ENCODE results near the gene ZNF302.
"Not testable (repeated sequence)": the region's sequence is repeated elsewhere in the genome, so short reads cannot be mapped to it uniquely, and the experiment has no call there.

Gene ZNF302

GRCh38 chr19:34669305-34669704 lies 8.2 kb upstream of the ZNF302 start:
- DNase-seq (ENCODE audit: extremely low read depth in 1 of 2, low read depth in 1 of 2): no peak

- no peak for DNase-seq (ENCODE audit: extremely low read depth in 1 of 2, low read depth in 1 of 2)
Measured at GRCh38 chr19:34671972-34672371, 5.5 kb upstream of the ZNF302 start.

- no peak for DNase-seq (ENCODE audit: extremely low read depth in 1 of 2, low read depth in 1 of 2)
Measured at GRCh38 chr19:34673590-34673989, 3.9 kb upstream of the ZNF302 start.

GRCh38 chr19:34675250-34675649 lies 2.2 kb upstream of the ZNF302 start:
- no peak for DNase-seq (ENCODE audit: extremely low read depth in 1 of 2, low read depth in 1 of 2)

- no peak for DNase-seq (ENCODE audit: extremely low read depth in 1 of 2, low read depth in 1 of 2)
Measured at GRCh38 chr19:34675919-34676318, 1.6 kb upstream of the ZNF302 start.

- DNase-seq (ENCODE audit: extremely low read depth in 1 of 2, low read depth in 1 of 2): peak; percentile 26 to 66
Measured at GRCh38 chr19:34676697-34677385, 637 bp upstream of the ZNF302 start, which contains the start of gene SCGB2B2. Gene SCGB2B2 (minus strand): TSS chr19:34677159. CDS start chr19:34594563, 82,596 bp downstream.

GRCh38 chr19:34678085-34678412 lies 571 bp downstream of the ZNF302 start:
- no peak for DNase-seq (ENCODE audit: extremely low read depth in 1 of 2, low read depth in 1 of 2)

GRCh38 chr19:34678421-34678820 lies 943 bp downstream of the ZNF302 start:
- DNase-seq (ENCODE audit: extremely low read depth in 1 of 2, low read depth in 1 of 2): no peak

GRCh38 chr19:34681478-34681877 lies 4.0 kb downstream of the ZNF302 start:
- no peak for DNase-seq (ENCODE audit: extremely low read depth in 1 of 2, low read depth in 1 of 2)

GRCh38 chr19:34685266-34685665 lies 7.8 kb downstream of the ZNF302 start:
- DNase-seq (ENCODE audit: extremely low read depth in 1 of 2, low read depth in 1 of 2): not testable (repeated sequence)

- no peak for DNase-seq (ENCODE audit: extremely low read depth in 1 of 2, low read depth in 1 of 2)
Measured at GRCh38 chr19:34686455-34686854, 9.0 kb downstream of the ZNF302 start.

- DNase-seq (ENCODE audit: extremely low read depth in 1 of 2, low read depth in 1 of 2): no peak
Measured at GRCh38 chr19:34687348-34687747, 9.9 kb downstream of the ZNF302 start.

- DNase-seq (ENCODE audit: extremely low read depth in 1 of 2, low read depth in 1 of 2): no peak
Measured at GRCh38 chr19:34688592-34688991, 11.1 kb downstream of the ZNF302 start.

- DNase-seq (ENCODE audit: extremely low read depth in 1 of 2, low read depth in 1 of 2): no peak
Measured at GRCh38 chr19:34690372-34690771, 12.9 kb downstream of the ZNF302 start.

GRCh38 chr19:34692549-34692948 lies 15.1 kb downstream of the ZNF302 start:
- no peak for DNase-seq (ENCODE audit: extremely low read depth in 1 of 2, low read depth in 1 of 2)

GRCh38 chr19:34707661-34708060 lies 30.2 kb downstream of the ZNF302 start:
- DNase-seq (ENCODE audit: extremely low read depth in 1 of 2, low read depth in 1 of 2): no peak

- DNase-seq (ENCODE audit: extremely low read depth in 1 of 2, low read depth in 1 of 2): no peak
Measured at GRCh38 chr19:34711890-34712289, 34.4 kb downstream of the ZNF302 start.

GRCh38 chr19:34712395-34713261 lies 35.1 kb downstream of the ZNF302 start:
- DNase-seq (ENCODE audit: extremely low read depth in 1 of 2, low read depth in 1 of 2): peak in 1 of 2 donors; percentile 20

GRCh38 chr19:34713262-34713637 lies 35.8 kb downstream of the ZNF302 start:
- DNase-seq (ENCODE audit: extremely low read depth in 1 of 2, low read depth in 1 of 2): no peak

GRCh38 chr19:34715357-34715756 lies 37.9 kb downstream of the ZNF302 start:
- DNase-seq (ENCODE audit: extremely low read depth in 1 of 2, low read depth in 1 of 2): no peak

GRCh38 chr19:34722353-34722752 lies 44.9 kb downstream of the ZNF302 start:
- DNase-seq (ENCODE audit: extremely low read depth in 1 of 2, low read depth in 1 of 2): no peak

- no peak for DNase-seq (ENCODE audit: extremely low read depth in 1 of 2, low read depth in 1 of 2)
Measured at GRCh38 chr19:34725400-34725799, 47.9 kb downstream of the ZNF302 start.
